Hepatocyte (in vitro differentiated cells): ENCODE data around the gene UQCR10. TPM values are rescaled to one million over a fixed set of nuclear protein-coding genes. Genes with fewer than 3 reads are reported as not detected.

ENCODE experiments used
- DNase-seq: peaks from one replicate; pipeline ENCODE4 v3.0.0-alpha.2; 2016; ENCODE audit warnings: low spot score
- H2AFZ ChIP-seq: fragments of 200-600 bp; sonication (generic); 2 replicates; pipeline ENCODE4 v1.6.0; 2016; ENCODE audit warnings: antibody characterized with exemption, mild to moderate bottlenecking
- H3K27ac ChIP-seq: fragments of 200-600 bp; sonication (generic); 2 replicates; pipeline ENCODE4 v1.5.1; 2016; ENCODE audit warnings: mild to moderate bottlenecking
- H3K27me3 ChIP-seq: fragments of 200-600 bp; sonication (generic); 2 replicates; pipeline ENCODE4 v1.6.1; 2016
- H3K36me3 ChIP-seq: fragments of 200-600 bp; sonication (generic); replicated peaks from 2 replicates; pipeline ENCODE4 v1.5.1; 2016; ENCODE audit warnings: low read depth; ENCODE audit not compliant: insufficient read depth
- H3K4me1 ChIP-seq: fragments of 200-600 bp; sonication (generic); 2 replicates; pipeline ENCODE4 v1.5.1; 2016; ENCODE audit warnings: mild to moderate bottlenecking, moderate library complexity; ENCODE audit not compliant: insufficient read depth
- H3K4me2 ChIP-seq: fragments of 200-600 bp; sonication (generic); 2 replicates; pipeline ENCODE4 v1.6.0; 2016
- H3K4me3 ChIP-seq: fragments of 200-600 bp; sonication (generic); 2 replicates; pipeline ENCODE4 v1.5.1; 2016; ENCODE audit warnings: mild to moderate bottlenecking
- H3K79me2 ChIP-seq: fragments of 200-600 bp; sonication (generic); 2 replicates; pipeline ENCODE4 v1.6.0; 2017; ENCODE audit warnings: mild to moderate bottlenecking
- H3K9me2 ChIP-seq: fragments of 200-600 bp; sonication (generic); replicated peaks from 2 replicates; pipeline ENCODE4 v1.6.0; 2017; ENCODE audit warnings: mild to moderate bottlenecking; ENCODE audit not compliant: insufficient read depth
- H3K9me3 ChIP-seq: fragments of 200-600 bp; sonication (generic); 2 replicates; pipeline ENCODE4 v1.5.1; 2016; ENCODE audit warnings: low read depth, mild to moderate bottlenecking
- H4K20me1 ChIP-seq: fragments of 200-600 bp; sonication (generic); 2 replicates; pipeline ENCODE4 v1.6.0; 2016; ENCODE audit warnings: mild to moderate bottlenecking; ENCODE audit not compliant: insufficient read depth, poor library complexity, severe bottlenecking
- EZH2 ChIP-seq: fragments of 200-600 bp; sonication (generic); IDR thresholded peaks from 2 replicates; pipeline ENCODE4 v1.6.1; 2016; ENCODE audit warnings: antibody characterized with exemption, mild to moderate bottlenecking, borderline replicate concordance
- EZH2phosphoT487 ChIP-seq: fragments of 200-600 bp; sonication (generic); IDR thresholded peaks from one replicate; pipeline ENCODE4 v1.6.1; 2018; ENCODE audit warnings: antibody characterized with exemption, mild to moderate bottlenecking, low read depth, moderate library complexity; ENCODE audit not compliant: unreplicated experiment, severe bottlenecking
- WGBS: methylation state at CpG from one replicate; pipeline ENCODE4 v1.1.6; 2016; ENCODE audit warnings: low lambda C conversion rate; ENCODE audit errors: missing lambda C conversion rate; 5-methylcytosine and 5-hydroxymethylcytosine counted together
- polyA plus RNA-seq: library from polyadenylated mRNA; unstranded; fragments of >200 nt; fragmentation: Nextera tagmentation; extraction: Ambion mirVana; gene quantifications from 2 replicates; pipeline ENCODE4 v1.2.1, GENCODE V29; 2016
- total RNA-seq: library from RNA; depleted of rRNA; stranded (reverse); fragments of >200 nt; gene quantifications from 2 replicates; pipeline ENCODE4 v1.2.3, GENCODE V29; 2014
- TF ChIP-seq, protein P1 (sequence below): fragments of 200-600 bp; sonication (generic); IDR thresholded peaks from 2 replicates; pipeline ENCODE4 v1.5.1; 2016; ENCODE audit warnings: antibody characterized with exemption, mild to moderate bottlenecking; ENCODE audit not compliant: poor library complexity

The UQCR10 gene
- total and polyA plus RNA-seq, 2 experiments from 2014 or later: 122 to 414 TPM

DNA sequence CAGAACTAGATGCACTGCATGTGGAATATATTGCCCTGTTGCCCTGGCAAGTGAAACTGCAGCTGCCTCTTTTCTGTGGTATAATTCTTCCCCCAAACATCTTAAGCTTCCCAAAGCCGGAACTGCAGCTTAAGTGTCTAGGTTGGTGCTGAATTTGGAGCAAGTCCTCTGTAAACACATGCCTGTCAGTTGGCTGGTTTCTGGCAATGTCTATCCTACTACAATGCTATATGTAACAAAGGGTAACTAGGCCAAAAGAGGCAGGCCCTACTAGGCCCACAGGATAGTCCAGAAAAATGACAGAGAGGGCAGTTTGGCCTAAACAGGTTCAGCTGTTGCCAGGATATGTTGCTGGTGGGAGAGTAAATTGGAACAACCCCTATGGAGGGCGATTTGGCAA, 43.0 kb downstream of the UQCR10 start:
- no peaks in the 10 kb centered on the region for H3K79me2 ChIP-seq
- H3K9me2 ChIP-seq: no peaks in the 10 kb centered on the region
- no peak overlapping the region for H3K27ac ChIP-seq
- H2AFZ ChIP-seq: no peak overlapping the region
- peaks cover 11% of the 10 kb centered on the region for H3K4me1 ChIP-seq
- no peaks in the 10 kb centered on the region for H4K20me1 ChIP-seq
- TF ChIP-seq, protein P1, sequence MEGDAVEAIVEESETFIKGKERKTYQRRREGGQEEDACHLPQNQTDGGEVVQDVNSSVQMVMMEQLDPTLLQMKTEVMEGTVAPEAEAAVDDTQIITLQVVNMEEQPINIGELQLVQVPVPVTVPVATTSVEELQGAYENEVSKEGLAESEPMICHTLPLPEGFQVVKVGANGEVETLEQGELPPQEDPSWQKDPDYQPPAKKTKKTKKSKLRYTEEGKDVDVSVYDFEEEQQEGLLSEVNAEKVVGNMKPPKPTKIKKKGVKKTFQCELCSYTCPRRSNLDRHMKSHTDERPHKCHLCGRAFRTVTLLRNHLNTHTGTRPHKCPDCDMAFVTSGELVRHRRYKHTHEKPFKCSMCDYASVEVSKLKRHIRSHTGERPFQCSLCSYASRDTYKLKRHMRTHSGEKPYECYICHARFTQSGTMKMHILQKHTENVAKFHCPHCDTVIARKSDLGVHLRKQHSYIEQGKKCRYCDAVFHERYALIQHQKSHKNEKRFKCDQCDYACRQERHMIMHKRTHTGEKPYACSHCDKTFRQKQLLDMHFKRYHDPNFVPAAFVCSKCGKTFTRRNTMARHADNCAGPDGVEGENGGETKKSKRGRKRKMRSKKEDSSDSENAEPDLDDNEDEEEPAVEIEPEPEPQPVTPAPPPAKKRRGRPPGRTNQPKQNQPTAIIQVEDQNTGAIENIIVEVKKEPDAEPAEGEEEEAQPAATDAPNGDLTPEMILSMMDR: no peak
- TF ChIP-seq EZH2phosphoT487: no peak
- TF ChIP-seq EZH2: no peak
- no peaks in the 10 kb centered on the region for H3K36me3 ChIP-seq
- no peak for DNase-seq
- 96% methylated on average over 2 of the region's 2 CpGs for WGBS
- no peak overlapping the region for H3K4me3 ChIP-seq
- H3K27me3 ChIP-seq: no peaks in the 10 kb centered on the region
- no peak overlapping the region for H3K4me2 ChIP-seq
- no peaks in the 10 kb centered on the region for H3K9me3 ChIP-seq

DNA sequence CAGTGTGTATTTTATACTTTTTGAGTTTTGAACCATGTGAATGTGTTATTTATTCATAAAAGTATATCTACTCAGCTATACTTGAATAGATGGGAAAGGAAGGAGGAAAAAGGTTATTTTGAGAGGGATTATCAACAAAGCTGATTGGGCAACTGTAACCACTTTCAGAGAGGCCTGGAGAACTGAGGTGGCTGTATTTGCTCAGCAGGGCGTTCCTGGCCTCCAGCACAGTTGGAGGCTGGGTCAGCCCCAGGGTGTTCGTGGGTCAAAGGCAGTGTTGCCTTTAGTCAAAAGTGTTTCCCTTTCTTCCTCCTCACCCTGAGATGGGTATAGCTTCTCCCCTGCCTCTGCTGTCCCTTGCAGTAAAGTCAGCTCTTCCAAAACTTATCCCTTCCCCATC, 44.2 kb downstream of the UQCR10 start:
- 52% methylated on average over 2 of the region's 2 CpGs for WGBS
- Histone ChIP-seq H3K9me3 (no peaks in the 10 kb centered on the region), H3K9me2 (no peaks in the 10 kb centered on the region), H3K27ac (no peak overlapping the region), H3K4me3 (no peak overlapping the region), H3K4me2 (no peak overlapping the region), H3K27me3 (no peaks in the 10 kb centered on the region), H4K20me1 (no peaks in the 10 kb centered on the region), H3K79me2 (no peaks in the 10 kb centered on the region), H3K4me1 (peaks cover 11% of the 10 kb centered on the region), H3K36me3 (no peaks in the 10 kb centered on the region), H2AFZ (no peak overlapping the region)
- DNase-seq: no peak
- TF ChIP-seq EZH2phosphoT487: no peak

DNA sequence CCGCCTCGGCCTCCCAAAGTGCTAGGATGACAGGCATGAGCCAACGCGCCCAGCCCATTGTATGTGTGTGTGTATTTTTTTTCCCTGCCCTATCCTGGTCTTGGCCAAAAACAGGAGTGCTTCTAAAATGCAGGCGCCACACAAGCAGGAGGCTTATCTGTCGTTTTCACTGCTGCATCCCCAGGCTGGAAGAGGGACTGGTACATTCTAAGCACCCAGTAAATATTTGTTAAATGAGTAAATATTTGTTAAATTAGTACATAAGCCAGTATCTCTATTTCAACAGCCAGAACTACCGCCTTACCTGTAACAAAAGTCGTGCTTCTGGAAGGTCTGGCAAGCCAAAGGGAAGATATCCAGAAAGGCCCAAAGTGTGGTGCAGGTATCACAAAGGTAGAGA, 46.0 kb downstream of the UQCR10 start:
- H3K9me3 ChIP-seq: no peaks in the 10 kb centered on the region
- TF ChIP-seq EZH2phosphoT487: no peak
- TF ChIP-seq EZH2: no peak
- TF ChIP-seq, protein P1: no peak
- H3K9me2 ChIP-seq: no peaks in the 10 kb centered on the region
- whole genome bisulfite sequencing: 82% methylated on average over 8 of the region's 8 CpGs
- H3K79me2 ChIP-seq: no peaks in the 10 kb centered on the region
- no peak for DNase-seq
- no peaks in the 10 kb centered on the region for H3K36me3 ChIP-seq
- no peak overlapping the region for H2AFZ ChIP-seq
- H3K4me3 ChIP-seq: no peak overlapping the region
- no peaks in the 10 kb centered on the region for H4K20me1 ChIP-seq
- H3K4me2 ChIP-seq: no peak overlapping the region
- H3K4me1 ChIP-seq: peaks cover 11% of the 10 kb centered on the region
- H3K27me3 ChIP-seq: no peaks in the 10 kb centered on the region
- H3K27ac ChIP-seq: peak overlapping the region; percentile 51

DNA sequence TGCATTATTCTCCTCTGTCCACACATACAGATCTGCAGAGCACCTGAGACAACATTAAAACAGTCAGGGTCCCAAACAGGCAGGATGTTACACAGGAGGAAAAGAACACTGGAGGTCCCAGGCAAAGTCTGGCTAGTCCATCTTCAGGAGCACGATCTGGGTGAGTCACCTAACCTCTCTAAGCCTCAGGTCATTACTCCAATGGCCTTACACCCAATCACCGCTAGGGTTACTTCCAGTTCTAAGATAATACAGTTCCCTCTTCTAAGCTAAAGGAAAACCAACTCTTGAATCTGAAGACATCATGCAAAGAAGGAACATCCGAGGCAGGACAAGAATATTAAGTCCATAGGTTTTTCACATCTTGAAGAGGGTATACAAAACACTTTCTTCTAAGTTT, 46.4 kb downstream of the UQCR10 start:
- Histone ChIP-seq H3K27me3 (no peaks in the 10 kb centered on the region), H2AFZ (no peak overlapping the region), H3K27ac (peak overlapping the region; percentile 51), H3K4me3 (no peak overlapping the region), H3K36me3 (no peaks in the 10 kb centered on the region), H3K9me3 (no peaks in the 10 kb centered on the region), H4K20me1 (no peaks in the 10 kb centered on the region), H3K4me1 (peaks cover 11% of the 10 kb centered on the region), H3K4me2 (no peak overlapping the region), H3K79me2 (no peaks in the 10 kb centered on the region), H3K9me2 (no peaks in the 10 kb centered on the region)
- DNase-seq: peak; percentile 54
- WGBS: 59% methylated on average over 3 of the region's 3 CpGs
- TF ChIP-seq, protein P1: peak; percentile 17
- TF ChIP-seq EZH2 (no peak), EZH2phosphoT487 (no peak)
